ENCODE measurements around the gene TPPP2. TPM values are rescaled to one million over a fixed set of nuclear protein-coding genes. Genes with fewer than 3 reads are reported as not detected.
A peak's percentile ranks its signal among the peaks of the same experiment; 100 is the strongest.

TPPP2 gene
- total and polyA plus RNA-seq, 12 donors, result 0.22 to 1.1 (median 0.62) TPM; not detected in 6

DNA sequence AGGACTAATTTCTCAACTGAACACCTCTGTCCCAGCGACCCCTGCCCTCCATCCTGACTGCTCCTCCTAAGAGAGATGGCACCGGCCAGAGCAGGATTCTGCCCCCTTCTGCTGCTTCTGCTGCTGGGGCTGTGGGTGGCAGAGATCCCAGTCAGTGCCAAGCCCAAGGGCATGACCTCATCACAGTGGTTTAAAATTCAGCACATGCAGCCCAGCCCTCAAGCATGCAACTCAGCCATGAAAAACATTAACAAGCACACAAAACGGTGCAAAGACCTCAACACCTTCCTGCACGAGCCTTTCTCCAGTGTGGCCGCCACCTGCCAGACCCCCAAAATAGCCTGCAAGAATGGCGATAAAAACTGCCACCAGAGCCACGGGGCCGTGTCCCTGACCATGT is 12.9 kb downstream of the TPPP2 start:
- H3K4me1 ChIP-seq (replicated peaks in 1 of 2), result peaks cover 40 to 67% of the 10 kb centered on the region in 2 donors

DNA sequence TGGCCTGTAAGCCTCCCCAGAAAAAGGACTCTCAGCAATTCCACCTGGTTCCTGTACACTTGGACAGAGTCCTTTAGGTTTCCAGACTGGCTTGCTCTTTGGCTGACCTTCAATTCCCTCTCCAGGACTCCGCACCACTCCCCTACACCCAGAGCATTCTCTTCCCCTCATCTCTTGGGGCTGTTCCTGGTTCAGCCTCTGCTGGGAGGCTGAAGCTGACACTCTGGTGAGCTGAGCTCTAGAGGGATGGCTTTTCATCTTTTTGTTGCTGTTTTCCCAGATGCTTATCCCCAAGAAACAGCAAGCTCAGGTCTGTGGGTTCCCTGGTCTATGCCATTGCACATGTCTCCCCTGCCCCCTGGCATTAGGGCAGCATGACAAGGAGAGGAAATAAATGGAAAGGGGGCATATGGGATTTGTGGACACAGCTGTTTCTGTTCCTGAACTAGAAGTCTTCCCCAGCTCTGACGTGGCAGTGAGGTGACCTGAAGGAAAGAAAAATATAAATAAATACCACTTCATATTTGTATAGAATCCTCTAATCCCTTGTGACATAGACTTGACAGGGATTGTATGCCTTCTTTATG is 13.5 kb downstream of the TPPP2 start:
- Histone ChIP-seq H3K9me3 (replicated peaks in 1 of 3) (no peaks in the 10 kb centered on the region), H3K36me3 (replicated peaks in 1 of 2) (no peaks in the 10 kb centered on the region), H3K4me1 (replicated peaks in 1 of 2) (peaks cover 42 to 67% of the 10 kb centered on the region in 2 donors), H3K27me3 (no peaks in the 10 kb centered on the region), H3K4me3 (no peak overlapping the region), H3K27ac (peak overlapping the region in 4 of 5 donors; percentile 31 to 76 (median 70))
- TF ChIP-seq, protein P1, sequence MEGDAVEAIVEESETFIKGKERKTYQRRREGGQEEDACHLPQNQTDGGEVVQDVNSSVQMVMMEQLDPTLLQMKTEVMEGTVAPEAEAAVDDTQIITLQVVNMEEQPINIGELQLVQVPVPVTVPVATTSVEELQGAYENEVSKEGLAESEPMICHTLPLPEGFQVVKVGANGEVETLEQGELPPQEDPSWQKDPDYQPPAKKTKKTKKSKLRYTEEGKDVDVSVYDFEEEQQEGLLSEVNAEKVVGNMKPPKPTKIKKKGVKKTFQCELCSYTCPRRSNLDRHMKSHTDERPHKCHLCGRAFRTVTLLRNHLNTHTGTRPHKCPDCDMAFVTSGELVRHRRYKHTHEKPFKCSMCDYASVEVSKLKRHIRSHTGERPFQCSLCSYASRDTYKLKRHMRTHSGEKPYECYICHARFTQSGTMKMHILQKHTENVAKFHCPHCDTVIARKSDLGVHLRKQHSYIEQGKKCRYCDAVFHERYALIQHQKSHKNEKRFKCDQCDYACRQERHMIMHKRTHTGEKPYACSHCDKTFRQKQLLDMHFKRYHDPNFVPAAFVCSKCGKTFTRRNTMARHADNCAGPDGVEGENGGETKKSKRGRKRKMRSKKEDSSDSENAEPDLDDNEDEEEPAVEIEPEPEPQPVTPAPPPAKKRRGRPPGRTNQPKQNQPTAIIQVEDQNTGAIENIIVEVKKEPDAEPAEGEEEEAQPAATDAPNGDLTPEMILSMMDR (IDR thresholded peaks at IDR 0.05), result no peak
- no peak for TF ChIP-seq POLR2A (IDR thresholded peaks at IDR 0.05)
- intact Hi-C loops (cut with DNase I), result no loop called here
- DNase-seq, result no peak
- 23 to 46% (median 41%) methylated on average over 2 of the region's 2 CpGs for WGBS, 4 donors

More for the DNA sequence above, 12.9 kb downstream of the TPPP2 start:
- Histone ChIP-seq H3K27ac (peak overlapping the region in 3 of 5 donors; percentile 65 to 76 (median 75)), H3K27me3 (no peaks in the 10 kb centered on the region), H3K36me3 (replicated peaks in 1 of 2) (no peaks in the 10 kb centered on the region), H3K4me3 (no peak overlapping the region), H3K9me3 (replicated peaks in 1 of 3) (no peaks in the 10 kb centered on the region)
- peak in 1 of 2 donors; percentile 19 for TF ChIP-seq POLR2A (IDR thresholded peaks at IDR 0.05)
- TF ChIP-seq, protein P1 (IDR thresholded peaks at IDR 0.05), result no peak
- 45 to 53% (median 49%) methylated on average over 8 of the region's 8 CpGs for WGBS, 4 donors
- DNase-seq, result peak; percentile 44 to 74 (median 59)
- intact Hi-C loops (cut with DNase I), result no loop called here

DNA sequence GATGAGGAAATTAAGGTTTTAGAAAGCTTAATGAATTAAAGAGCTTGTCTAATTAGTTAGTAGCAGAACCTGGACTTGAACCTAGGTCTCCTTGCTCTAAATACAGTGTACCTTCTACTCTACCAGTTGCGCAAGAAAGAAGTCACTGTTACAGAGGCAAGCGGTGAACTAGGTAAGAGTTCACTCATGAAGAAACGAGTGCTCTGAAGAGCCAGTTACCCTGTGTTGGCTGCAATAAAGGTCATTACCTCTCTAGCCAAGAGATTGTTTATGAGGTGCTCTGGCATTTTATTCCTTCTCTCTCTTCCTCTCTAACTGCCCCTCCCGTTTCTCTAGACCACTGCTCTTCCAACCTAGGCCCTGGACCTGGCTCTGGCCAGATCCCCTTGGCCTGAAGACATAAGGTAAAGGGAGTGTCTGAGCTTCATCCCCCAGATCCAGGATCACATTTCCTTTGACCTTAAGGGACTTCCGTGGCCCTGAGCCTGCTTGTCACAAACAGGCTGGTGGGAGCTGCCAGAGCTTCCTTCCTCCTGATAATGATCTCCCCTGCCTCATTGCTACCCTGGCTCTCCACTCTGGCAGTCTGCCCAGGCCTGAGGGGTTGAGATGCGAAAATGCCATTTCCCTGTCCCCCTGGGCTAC is 14.1 kb downstream of the TPPP2 start:
- Histone ChIP-seq H3K27ac (peak overlapping the region in 4 of 5 donors; percentile 24 to 76 (median 48)), H3K27me3 (no peaks in the 10 kb centered on the region), H3K4me3 (no peak overlapping the region), H3K36me3 (replicated peaks in 1 of 2) (no peaks in the 10 kb centered on the region), H3K4me1 (replicated peaks in 1 of 2) (peaks cover 43 to 67% of the 10 kb centered on the region in 2 donors), H3K9me3 (replicated peaks in 1 of 3) (no peaks in the 10 kb centered on the region)
- peak; percentile 34 to 73 (median 59) for DNase-seq
- intact Hi-C loops (cut with DNase I), result no loop called here
- no peak for TF ChIP-seq POLR2A (IDR thresholded peaks at IDR 0.05)
- 23 to 30% (median 26%) methylated on average over 6 of the region's 6 CpGs for WGBS, 4 donors

DNA sequence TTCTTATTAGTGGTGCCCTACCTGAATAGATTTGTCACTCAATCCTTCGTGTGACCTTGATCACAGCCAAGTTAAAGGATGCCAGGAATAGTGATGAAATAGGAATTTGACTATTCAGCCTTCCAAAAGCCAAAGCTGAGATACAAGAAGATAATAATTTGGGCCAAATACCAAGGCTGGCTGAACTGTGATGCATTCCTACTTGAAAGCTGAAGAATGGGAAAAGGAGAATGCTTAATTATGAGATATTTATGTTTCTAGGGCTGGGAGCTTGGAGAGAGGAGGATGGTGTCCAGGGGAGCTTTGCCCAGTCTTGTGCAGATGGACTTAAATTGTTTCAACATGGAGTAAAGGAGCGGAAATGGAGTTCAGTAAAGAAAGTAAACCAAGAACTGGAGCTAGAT is 17.4 kb downstream of the TPPP2 start:
- DNase-seq, result peak in 2 of 7 donors; percentile 48 to 49
- H3K9me3 ChIP-seq (replicated peaks in 1 of 3), result no peaks in the 10 kb centered on the region
- TF ChIP-seq, protein P1 (IDR thresholded peaks at IDR 0.05), result no peak
- no peaks in the 10 kb centered on the region for H3K27me3 ChIP-seq
- no peak overlapping the region for H3K4me3 ChIP-seq
- peaks cover 38 to 51% of the 10 kb centered on the region in 2 donors for H3K4me1 ChIP-seq (replicated peaks in 1 of 2)
- H3K27ac ChIP-seq, result peak overlapping the region; percentile 13 to 81 (median 53)
- WGBS, 4 donors, result 47 to 61% (median 57%) methylated on average over 2 of the region's 2 CpGs
- H3K36me3 ChIP-seq (replicated peaks in 1 of 2), result no peaks in the 10 kb centered on the region
- intact Hi-C loops (cut with DNase I), result loop anchor here in 1 of 2 donors (2.0 kb wide), 1 partner anchor 21 kb away; no protein-coding TSS in a partner anchor

Data from adrenal gland (tissue), 12 donors.